Glomerular visceral epithelial cell (primary cell): ENCODE data around the gene NFATC4.
"Not testable (repeated sequence)": the region's sequence is repeated elsewhere in the genome, so short reads cannot be mapped to it uniquely, and the experiment has no call there.

Experiments used
- DNase-seq: peaks from one replicate; pipeline ENCODE4 v3.0.0-alpha.2; 2016; ENCODE audit errors: extremely low spot score

The NFATC4 gene

GRCh38 chr14:24387579-24387978, 19.6 kb downstream of the NFATC4 start:
- DNase-seq, result not testable (repeated sequence)

GRCh38 chr14:24388474-24389179, 20.6 kb downstream of the NFATC4 start:
- no peak for DNase-seq

GRCh38 chr14:24389226-24389848, 21.4 kb downstream of the NFATC4 start:
- no peak for DNase-seq

GRCh38 chr14:24390701-24391468, 22.9 kb downstream of the NFATC4 start:
- peak; percentile 15 for DNase-seq

GRCh38 chr14:24392325-24393091, 24.5 kb downstream of the NFATC4 start:
- DNase-seq, result no peak

GRCh38 chr14:24394275-24394674, 26.3 kb downstream of the NFATC4 start:
- no peak for DNase-seq

GRCh38 chr14:24395609-24396582, 27.9 kb downstream of the NFATC4 start:
- no peak for DNase-seq

- DNase-seq, result no peak
Measured at GRCh38 chr14:24397639-24398292, 29.8 kb downstream of the NFATC4 start.

- DNase-seq, result no peak
Measured at GRCh38 chr14:24398293-24398652, 30.3 kb downstream of the NFATC4 start.

GRCh38 chr14:24398653-24399446, 30.9 kb downstream of the NFATC4 start, which contains the start of gene NYNRIN:
Gene NYNRIN, plus strand, starts transcription at chr14:24399003. Its CDS starts 244 bp downstream, at chr14:24399247.
- DNase-seq, result no peak

- DNase-seq, result no peak
Measured at GRCh38 chr14:24399447-24399822, 31.5 kb downstream of the NFATC4 start.

GRCh38 chr14:24399999-24400718, 32.2 kb downstream of the NFATC4 start:
- no peak for DNase-seq

GRCh38 chr14:24401810-24402702, 34.1 kb downstream of the NFATC4 start:
- DNase-seq, result no peak

- no peak for DNase-seq
Measured at GRCh38 chr14:24403294-24403998, 35.5 kb downstream of the NFATC4 start.

GRCh38 chr14:24404814-24405213, 36.8 kb downstream of the NFATC4 start:
- DNase-seq, result no peak

GRCh38 chr14:24406416-24406815, 38.4 kb downstream of the NFATC4 start:
- no peak for DNase-seq
